GM23338 (cell line): ENCODE measurements around the gene GADL1. TPM values are rescaled to one million over a fixed set of nuclear protein-coding genes. Genes with fewer than 3 reads are reported as not detected.

ENCODE experiments used
- ATAC-seq: fragments of 200-7000 bp; cut with Tn5 transposase; 3 replicates; pipeline ENCODE4 v1.9.1; 2020
- DNase-seq: peaks from one replicate; pipeline ENCODE4 v3.0.0-alpha.2; 2015; ENCODE audit warnings: low spot score
- H2AFZ ChIP-seq: fragments of 200-600 bp; sonication (generic); 2 replicates; pipeline ENCODE4 v1.8.0; 2016; ENCODE audit warnings: antibody characterized with exemption, mild to moderate bottlenecking, moderate library complexity
- H3F3A ChIP-seq: fragments of 200-600 bp; sonication (generic); replicated peaks from 2 replicates; pipeline ENCODE4 v1.8.0; 2017; ENCODE audit warnings: antibody characterized with exemption, mixed run types, low read depth
- H3K27ac ChIP-seq: fragments of 200-600 bp; sonication (generic); 2 replicates; pipeline ENCODE4 v1.6.1; 2016; ENCODE audit warnings: low read depth
- H3K27me3 ChIP-seq: fragments of 200-600 bp; sonication (generic); 2 replicates; pipeline ENCODE4 v1.8.0; 2016; ENCODE audit warnings: mild to moderate bottlenecking, mixed run types, moderate library complexity; ENCODE audit not compliant: insufficient read depth
- H3K36me3 ChIP-seq: fragments of 200-600 bp; sonication (generic); 2 replicates; pipeline ENCODE4 v1.8.0; 2016; ENCODE audit warnings: mild to moderate bottlenecking; ENCODE audit not compliant: insufficient read depth
- H3K4me1 ChIP-seq: fragments of 200-600 bp; sonication (generic); 2 replicates; pipeline ENCODE4 v1.8.0; 2016; ENCODE audit warnings: mild to moderate bottlenecking, moderate library complexity; ENCODE audit not compliant: insufficient read depth
- H3K4me2 ChIP-seq: fragments of 200-600 bp; sonication (generic); 2 replicates; pipeline ENCODE4 v1.7.1; 2017; ENCODE audit warnings: mixed run types
- H3K4me3 ChIP-seq: fragments of 200-600 bp; sonication (generic); 2 replicates; pipeline ENCODE4 v1.6.1; 2016; ENCODE audit warnings: mixed run types
- H3K79me2 ChIP-seq: fragments of 200-600 bp; sonication (generic); replicated peaks from 2 replicates; pipeline ENCODE4 v1.8.0; 2017; ENCODE audit warnings: mild to moderate bottlenecking; ENCODE audit not compliant: insufficient read depth
- H3K9me2 ChIP-seq: fragments of 200-600 bp; sonication (generic); 2 replicates; pipeline ENCODE4 v1.8.0; 2017; ENCODE audit not compliant: insufficient read depth
- H4K20me1 ChIP-seq: fragments of 200-600 bp; sonication (generic); replicated peaks from 2 replicates; pipeline ENCODE4 v1.8.0; 2017; ENCODE audit warnings: mild to moderate bottlenecking; ENCODE audit not compliant: insufficient read depth
- H3K27ac Mint-ChIP-seq: 2 replicates; pipeline ENCODE4 v1.8.0; 2020; ENCODE audit warnings: inconsistent platforms, mild to moderate bottlenecking, moderate library complexity, mixed read lengths
- H3K27me3 Mint-ChIP-seq: 3 replicates; pipeline ENCODE4 v1.8.0; 2022; ENCODE audit warnings: low read depth, mild to moderate bottlenecking, moderate library complexity, mixed read lengths, inconsistent platforms; ENCODE audit not compliant: insufficient read depth, poor library complexity
- H3K36me3 Mint-ChIP-seq: 3 replicates; pipeline ENCODE4 v1.8.0; 2021; ENCODE audit warnings: low read depth, mild to moderate bottlenecking, inconsistent platforms, moderate library complexity, mixed read lengths
- H3K4me1 Mint-ChIP-seq: 3 replicates; pipeline ENCODE4 v1.8.0; 2020; ENCODE audit warnings: mild to moderate bottlenecking, inconsistent platforms, mixed read lengths
- H3K4me3 Mint-ChIP-seq: 3 replicates; pipeline ENCODE4 v1.8.0; 2021; ENCODE audit warnings: moderate library complexity, mild to moderate bottlenecking, inconsistent platforms, mixed read lengths
- H3K9me3 Mint-ChIP-seq: 3 replicates; pipeline ENCODE4 v1.8.0; 2020; ENCODE audit warnings: moderate library complexity, mild to moderate bottlenecking, inconsistent platforms, mixed read lengths
- CREB1 ChIP-seq: fragments of 250-450 bp; sonication (Bioruptor Pico); IDR thresholded peaks from 2 replicates; pipeline ENCODE4 v1.5.0; 2020; ENCODE audit warnings: low read depth, mild to moderate bottlenecking, moderate library complexity
- CTCF ChIP-seq, 2 experiments: fragments of 200-600 bp in 1 of 2; sonication (generic) in 1 of 2; conservative IDR thresholded peaks; 2 replicates each; pipeline versions ENCODE4 v1.5.1 to v1.6.1; 2016 to 2017; ENCODE audit warnings: antibody characterized with exemption in 2 of 2, low read depth in 2 of 2, mild to moderate bottlenecking in 2 of 2, moderate library complexity in 1 of 2
- EZH2 ChIP-seq: fragments of 200-600 bp; sonication (generic); IDR thresholded peaks from one replicate; pipeline ENCODE4 v1.8.0; 2017; ENCODE audit warnings: antibody characterized with exemption, mild to moderate bottlenecking, low read depth; ENCODE audit not compliant: unreplicated experiment
- JUNB ChIP-seq: IDR thresholded peaks from one replicate; pipeline ENCODE4 v1.6.1; 2016; ENCODE audit warnings: antibody characterized with exemption; ENCODE audit not compliant: unreplicated experiment
- NANOG ChIP-seq: IDR thresholded peaks from 2 replicates; pipeline ENCODE4 v1.6.1; 2016; ENCODE audit warnings: antibody characterized with exemption, borderline replicate concordance
- POLR2AphosphoS5 ChIP-seq: IDR thresholded peaks from 2 replicates; pipeline ENCODE4 v1.6.1; 2016; ENCODE audit warnings: antibody characterized with exemption, low read depth
- STAT1 ChIP-seq: IDR thresholded peaks from one replicate; pipeline ENCODE4 v1.6.1; 2016; ENCODE audit warnings: antibody characterized with exemption; ENCODE audit not compliant: unreplicated experiment
- ZNF462 ChIP-seq: fragments of 250-450 bp; sonication (Bioruptor Pico); IDR thresholded peaks from 2 replicates; pipeline ENCODE4 v1.5.0; 2020; ENCODE audit warnings: mild to moderate bottlenecking, moderate library complexity
- polyA plus RNA-seq: library from polyadenylated mRNA; unstranded; fragments of >200 nt; fragmentation: Nextera tagmentation; extraction: Ambion mirVana; gene quantifications from 2 replicates; pipeline ENCODE4 v1.2.1, GENCODE V29; 2016
- total RNA-seq: library from RNA; depleted of rRNA; stranded (reverse); fragments of >200 nt; shearing (Covaris generic); gene quantifications from 2 replicates; pipeline ENCODE4 v1.2.3, GENCODE V29; 2014
- TF ChIP-seq, protein P1 (sequence below): IDR thresholded peaks from 2 replicates; pipeline ENCODE4 v1.6.1; 2016; ENCODE audit warnings: antibody characterized with exemption

The GADL1 gene
- total and polyA plus RNA-seq, 2 experiments from 2014 or later: 0.35 to 0.50 TPM

DNA sequence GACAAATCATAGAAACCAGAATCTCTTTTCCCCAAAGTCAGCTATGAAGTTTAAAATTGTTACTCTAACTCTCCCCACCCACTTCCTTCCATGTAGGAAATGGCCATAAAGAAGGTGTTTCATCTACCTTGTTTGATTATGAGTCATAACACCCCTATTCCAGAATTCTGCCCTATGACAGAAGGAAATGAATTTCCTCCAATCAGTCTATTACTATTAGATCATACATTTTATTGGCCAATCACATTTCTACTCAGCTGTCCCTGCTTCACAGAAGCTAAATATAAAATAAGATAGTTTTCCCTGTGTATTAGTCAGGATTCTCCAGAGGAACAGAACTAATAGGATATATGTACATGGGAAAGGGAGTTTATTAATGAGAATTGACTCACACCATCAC lies 186.0 kb downstream of the GADL1 start (continued):
- TF ChIP-seq CTCF (conservative IDR thresholded peaks at IDR 0.05; ENCODE audit: low read depth in 2 of 2) (no peak), NANOG (no peak), STAT1 (no peak), ZNF462 (no peak), CREB1 (no peak), JUNB (no peak), EZH2 (no peak), POLR2AphosphoS5 (no peak)

- DNase-seq (no peak), ATAC-seq (no peak)
- no peaks in the 10 kb centered on the region for H3K9me2 ChIP-seq
- no peak overlapping the region for H3K4me3 Mint-ChIP-seq
- H3K27me3 Mint-ChIP-seq: no peaks in the 10 kb centered on the region
- no peaks in the 10 kb centered on the region for H3F3A ChIP-seq
- H3K36me3 Mint-ChIP-seq: peaks cover 35% of the 10 kb centered on the region
- no peak overlapping the region for H2AFZ ChIP-seq
- no peaks in the 10 kb centered on the region for H3K27me3 ChIP-seq
- no peaks in the 10 kb centered on the region for H3K79me2 ChIP-seq
- H3K27ac ChIP-seq: no peak overlapping the region
- H3K4me2 ChIP-seq: no peak overlapping the region
- no peak overlapping the region for H3K27ac Mint-ChIP-seq
- H4K20me1 ChIP-seq: no peaks in the 10 kb centered on the region
- no peaks in the 10 kb centered on the region; the same call in 1 of the 2 replicates for H3K36me3 ChIP-seq
- H3K9me3 Mint-ChIP-seq: peaks cover 33% of the 10 kb centered on the region
- no peak overlapping the region for H3K4me3 ChIP-seq
- peaks cover 14% of the 10 kb centered on the region for H3K4me1 ChIP-seq
- H3K4me1 Mint-ChIP-seq: peaks cover 14% of the 10 kb centered on the region
- TF ChIP-seq CREB1: no peak
- no peak for TF ChIP-seq POLR2AphosphoS5
- TF ChIP-seq EZH2: no peak
- TF ChIP-seq, protein P1, sequence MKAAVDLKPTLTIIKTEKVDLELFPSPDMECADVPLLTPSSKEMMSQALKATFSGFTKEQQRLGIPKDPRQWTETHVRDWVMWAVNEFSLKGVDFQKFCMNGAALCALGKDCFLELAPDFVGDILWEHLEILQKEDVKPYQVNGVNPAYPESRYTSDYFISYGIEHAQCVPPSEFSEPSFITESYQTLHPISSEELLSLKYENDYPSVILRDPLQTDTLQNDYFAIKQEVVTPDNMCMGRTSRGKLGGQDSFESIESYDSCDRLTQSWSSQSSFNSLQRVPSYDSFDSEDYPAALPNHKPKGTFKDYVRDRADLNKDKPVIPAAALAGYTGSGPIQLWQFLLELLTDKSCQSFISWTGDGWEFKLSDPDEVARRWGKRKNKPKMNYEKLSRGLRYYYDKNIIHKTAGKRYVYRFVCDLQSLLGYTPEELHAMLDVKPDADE: no peak
Measured at GRCh38 chr3:30707825-30708224, 186.6 kb downstream of the GADL1 start.
